ENCODE measurements around the gene CCT7. TPM values are rescaled to one million over a fixed set of nuclear protein-coding genes. Genes with fewer than 3 reads are reported as not detected.

Gene CCT7
- total and polyA plus RNA-seq, 10 of the 15 experiments (the other 5 are each of a cell fraction or from before 2014, with no cell fraction given), result 206 to 598 (median 486) TPM

DNA sequence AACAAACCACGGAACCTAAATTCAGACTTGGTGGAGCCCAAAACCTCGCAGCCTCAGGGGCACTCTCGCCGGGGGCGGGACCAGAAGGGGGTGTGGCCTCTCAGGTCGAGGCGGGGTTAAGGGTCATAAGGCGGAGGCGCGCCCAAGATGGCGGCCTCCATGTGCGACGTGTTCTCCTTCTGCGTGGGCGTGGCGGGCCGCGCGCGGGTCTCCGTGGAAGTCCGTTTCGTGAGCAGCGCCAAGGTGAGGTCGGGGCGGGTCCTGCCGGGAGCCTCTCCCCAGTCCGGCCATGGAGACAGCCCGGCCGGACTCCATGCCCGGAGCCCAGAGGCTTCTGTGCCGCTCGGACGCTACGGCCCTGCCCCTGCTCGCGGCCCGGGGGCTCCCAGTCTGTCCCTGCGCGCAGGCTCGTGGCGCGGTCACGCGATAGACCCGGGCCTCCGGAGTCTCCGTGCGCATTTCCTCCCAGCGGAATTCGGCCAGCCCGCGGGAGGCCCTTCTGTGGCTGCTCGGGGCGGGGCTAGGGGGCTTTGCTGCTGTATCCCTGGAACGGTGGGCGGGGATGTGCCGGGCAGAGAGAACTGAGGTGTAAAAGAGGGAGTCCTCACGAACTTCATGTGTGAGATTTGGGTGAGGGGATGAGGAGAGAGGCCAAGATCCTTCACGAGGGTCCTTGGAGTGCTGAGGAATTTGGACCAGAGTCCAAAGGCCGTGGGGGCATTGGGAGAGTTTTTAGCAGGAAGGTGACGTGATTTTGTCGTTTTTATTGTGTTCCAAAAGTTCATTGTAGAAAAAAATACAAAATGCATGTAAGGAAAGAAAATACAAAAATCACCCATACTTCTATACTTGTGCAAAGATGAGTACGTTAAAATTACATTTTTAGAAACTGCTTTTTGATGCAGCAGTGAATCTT lies 19.7 kb upstream of the CCT7 start, which contains the start of gene SMYD5 (continued):
- TF ChIP-seq, protein P1, sequence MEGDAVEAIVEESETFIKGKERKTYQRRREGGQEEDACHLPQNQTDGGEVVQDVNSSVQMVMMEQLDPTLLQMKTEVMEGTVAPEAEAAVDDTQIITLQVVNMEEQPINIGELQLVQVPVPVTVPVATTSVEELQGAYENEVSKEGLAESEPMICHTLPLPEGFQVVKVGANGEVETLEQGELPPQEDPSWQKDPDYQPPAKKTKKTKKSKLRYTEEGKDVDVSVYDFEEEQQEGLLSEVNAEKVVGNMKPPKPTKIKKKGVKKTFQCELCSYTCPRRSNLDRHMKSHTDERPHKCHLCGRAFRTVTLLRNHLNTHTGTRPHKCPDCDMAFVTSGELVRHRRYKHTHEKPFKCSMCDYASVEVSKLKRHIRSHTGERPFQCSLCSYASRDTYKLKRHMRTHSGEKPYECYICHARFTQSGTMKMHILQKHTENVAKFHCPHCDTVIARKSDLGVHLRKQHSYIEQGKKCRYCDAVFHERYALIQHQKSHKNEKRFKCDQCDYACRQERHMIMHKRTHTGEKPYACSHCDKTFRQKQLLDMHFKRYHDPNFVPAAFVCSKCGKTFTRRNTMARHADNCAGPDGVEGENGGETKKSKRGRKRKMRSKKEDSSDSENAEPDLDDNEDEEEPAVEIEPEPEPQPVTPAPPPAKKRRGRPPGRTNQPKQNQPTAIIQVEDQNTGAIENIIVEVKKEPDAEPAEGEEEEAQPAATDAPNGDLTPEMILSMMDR (IDR thresholded peaks at IDR 0.05 in 2 of 3, conservative IDR thresholded peaks at IDR 0.05 in 1 of 3; ENCODE audit: control insufficient read depth in 2 of 3, extremely low read depth in 1 of 3, insufficient read depth in 1 of 3, low read depth in 3 of 3, low read length in 3 of 3), result no peak
- peak; percentile 68; the same call in 1 of the 2 replicates for TF ChIP-seq TAF1 (IDR thresholded peaks at IDR 0.05; ENCODE audit: borderline replicate concordance, low read depth, low read length)
- TF ChIP-seq ZNF274 (IDR thresholded peaks at IDR 0.05; ENCODE audit: insufficient read depth, insufficient read length), result no peak
- TF ChIP-seq WRNIP1 (IDR thresholded peaks at IDR 0.05; ENCODE audit: borderline replicate concordance, low read depth, low read length), result no peak
- TF ChIP-seq, protein P2, sequence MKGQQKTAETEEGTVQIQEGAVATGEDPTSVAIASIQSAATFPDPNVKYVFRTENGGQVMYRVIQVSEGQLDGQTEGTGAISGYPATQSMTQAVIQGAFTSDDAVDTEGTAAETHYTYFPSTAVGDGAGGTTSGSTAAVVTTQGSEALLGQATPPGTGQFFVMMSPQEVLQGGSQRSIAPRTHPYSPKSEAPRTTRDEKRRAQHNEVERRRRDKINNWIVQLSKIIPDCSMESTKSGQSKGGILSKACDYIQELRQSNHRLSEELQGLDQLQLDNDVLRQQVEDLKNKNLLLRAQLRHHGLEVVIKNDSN (IDR thresholded peaks at IDR 0.05; ENCODE audit: borderline replicate concordance, extremely low read length, insufficient read depth, low read depth, low read length), result peak; percentile 14
- TF ChIP-seq KLF5 (IDR thresholded peaks at IDR 0.05; ENCODE audit: partially characterized antibody), result peak; percentile 59
- TF ChIP-seq BRCA1 (IDR thresholded peaks at IDR 0.05; ENCODE audit: low read depth, low read length), result no peak
- TF ChIP-seq ESRRA (IDR thresholded peaks at IDR 0.05; ENCODE audit: low read length), result no peak
- TF ChIP-seq MTA2 (IDR thresholded peaks at IDR 0.05; ENCODE audit: low read depth), result peak; percentile 90
- no peak for TF ChIP-seq KAT2A (conservative IDR thresholded peaks at IDR 0.05; ENCODE audit: control insufficient read depth, low read depth, low read length)
- no peak for TF ChIP-seq RELA (IDR thresholded peaks at IDR 0.05; ENCODE audit: borderline replicate concordance, partially characterized antibody)
- TF ChIP-seq RCOR1 (conservative IDR thresholded peaks at IDR 0.05; ENCODE audit: low read depth, low read length), result no peak
- no peak for TF ChIP-seq HDAC6 (IDR thresholded peaks at IDR 0.05; ENCODE audit: unreplicated experiment)
- no peak for TF ChIP-seq SRF (IDR thresholded peaks at IDR 0.05; ENCODE audit: low read depth in 2 of 2, low read length in 2 of 2)
- TF ChIP-seq RBBP5 (conservative IDR thresholded peaks at IDR 0.05), result 0 out of 2 replicates have a peak, but pooled peaks have one; percentile 73
- no peak for TF ChIP-seq CEBPB (IDR thresholded peaks at IDR 0.05; ENCODE audit: borderline replicate concordance in 1 of 2, low read depth in 2 of 2, low read length in 2 of 2)
- 0 out of 2 replicates have a peak, but pooled peaks have one; percentile 19 for TF ChIP-seq CREM (IDR thresholded peaks at IDR 0.05; ENCODE audit: low read depth)
- TF ChIP-seq, protein P3, sequence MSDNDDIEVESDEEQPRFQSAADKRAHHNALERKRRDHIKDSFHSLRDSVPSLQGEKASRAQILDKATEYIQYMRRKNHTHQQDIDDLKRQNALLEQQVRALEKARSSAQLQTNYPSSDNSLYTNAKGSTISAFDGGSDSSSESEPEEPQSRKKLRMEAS (IDR thresholded peaks at IDR 0.05; ENCODE audit: low read depth, low read length), result peak; percentile 95
- TF ChIP-seq, protein P4, sequence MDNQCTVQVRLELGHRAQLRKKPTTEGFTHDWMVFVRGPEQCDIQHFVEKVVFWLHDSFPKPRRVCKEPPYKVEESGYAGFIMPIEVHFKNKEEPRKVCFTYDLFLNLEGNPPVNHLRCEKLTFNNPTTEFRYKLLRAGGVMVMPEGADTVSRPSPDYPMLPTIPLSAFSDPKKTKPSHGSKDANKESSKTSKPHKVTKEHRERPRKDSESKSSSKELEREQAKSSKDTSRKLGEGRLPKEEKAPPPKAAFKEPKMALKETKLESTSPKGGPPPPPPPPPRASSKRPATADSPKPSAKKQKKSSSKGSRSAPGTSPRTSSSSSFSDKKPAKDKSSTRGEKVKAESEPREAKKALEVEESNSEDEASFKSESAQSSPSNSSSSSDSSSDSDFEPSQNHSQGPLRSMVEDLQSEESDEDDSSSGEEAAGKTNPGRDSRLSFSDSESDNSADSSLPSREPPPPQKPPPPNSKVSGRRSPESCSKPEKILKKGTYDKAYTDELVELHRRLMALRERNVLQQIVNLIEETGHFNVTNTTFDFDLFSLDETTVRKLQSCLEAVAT (IDR thresholded peaks at IDR 0.05), result no peak; the same call in 1 of the 2 replicates
- TF ChIP-seq TCF3 (IDR thresholded peaks at IDR 0.05; ENCODE audit: borderline replicate concordance, insufficient read depth, low read depth, low read length), result no peak
- peak; percentile 63 for TF ChIP-seq MYC (IDR thresholded peaks at IDR 0.05; ENCODE audit: insufficient read depth, insufficient read length, insufficient replicate concordance, low read length, severe bottlenecking)
